HG02571 (cell line): ENCODE data around the gene PPP1R14C.
"Not testable (repeated sequence)": the region's sequence is repeated elsewhere in the genome, so short reads cannot be mapped to it uniquely, and the experiment has no call there.

Source experiments
- ATAC-seq: cut with Tn5 transposase; IDR thresholded peaks from one replicate; pipeline ENCODE4 v1.9.1; 2021; ENCODE audit warnings: mild to moderate bottlenecking, moderate library complexity; ENCODE audit not compliant: unreplicated experiment

PPP1R14C gene

DNA sequence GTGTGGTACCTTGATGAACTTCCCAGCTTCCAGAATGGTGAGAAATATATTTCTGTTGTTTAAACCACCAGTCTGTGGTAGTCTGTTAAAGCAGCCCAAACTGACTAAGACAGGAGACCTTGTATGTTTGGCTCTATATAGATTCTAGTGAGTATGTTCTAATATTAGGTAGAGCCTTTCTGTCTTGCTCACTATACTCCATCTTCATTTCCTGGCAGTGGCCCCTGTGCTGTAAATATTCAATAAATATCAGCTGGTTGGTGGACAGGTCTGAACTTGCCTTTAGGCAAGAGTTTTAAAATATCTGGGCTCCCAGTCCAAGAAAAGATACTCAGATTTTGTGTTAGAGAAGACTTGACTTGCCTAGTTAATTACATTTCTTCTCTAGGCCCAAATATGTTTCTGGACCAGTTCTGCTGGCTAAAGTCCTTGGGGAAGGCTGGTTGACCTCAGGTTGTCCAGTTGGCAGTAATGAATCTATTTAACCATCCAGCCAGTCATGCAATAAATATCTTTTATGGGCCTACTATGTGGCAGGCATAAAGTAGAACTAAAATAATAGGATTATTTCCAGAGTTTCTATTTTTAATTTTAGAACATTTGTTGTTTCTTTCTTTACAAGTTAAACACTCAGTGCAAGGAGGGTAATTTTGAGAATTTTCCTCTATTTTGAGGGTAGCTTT is 22.3 kb downstream of the PPP1R14C start:
- ATAC-seq: no peak

DNA sequence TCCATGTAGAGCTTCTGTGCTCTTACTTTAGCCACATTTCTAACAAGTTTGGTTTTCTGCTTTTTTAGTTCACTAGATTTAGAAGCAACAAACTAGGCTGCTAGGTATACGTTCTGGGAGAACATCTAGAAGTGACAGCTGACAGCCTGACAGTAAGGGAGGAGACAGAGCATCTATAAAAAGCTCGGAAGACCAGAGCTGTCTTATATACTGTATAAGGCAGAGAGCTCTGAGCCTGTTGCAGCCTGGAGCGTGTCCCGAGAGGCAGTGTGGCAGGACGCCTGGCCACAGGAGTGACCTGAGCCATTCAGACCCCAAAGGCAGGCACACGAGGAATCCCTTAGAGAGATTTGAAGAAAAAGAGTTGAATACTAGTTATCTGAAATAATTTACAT is 24.6 kb downstream of the PPP1R14C start:
- no peak for ATAC-seq

GRCh38 chr6:150169181-150169580 is 26.3 kb downstream of the PPP1R14C start:
- no peak for ATAC-seq

DNA sequence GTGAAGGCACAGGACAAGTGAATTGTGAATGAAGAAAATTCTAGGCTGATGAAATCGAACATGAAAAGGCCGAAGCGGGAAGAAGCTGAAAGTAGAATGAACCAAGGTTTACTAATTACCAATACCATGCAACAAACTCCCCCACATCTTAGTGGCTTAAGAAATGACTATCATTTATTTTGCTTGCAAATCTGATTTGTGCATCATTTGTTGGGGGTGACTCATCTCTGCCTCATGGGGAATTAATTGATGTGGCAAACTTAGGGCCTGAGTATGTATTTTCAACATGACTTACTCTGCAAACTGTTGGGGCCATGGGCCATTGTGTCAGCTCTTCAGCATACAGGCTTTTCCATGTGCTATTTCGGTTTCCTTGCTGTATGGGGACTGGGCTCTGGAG is 26.8 kb downstream of the PPP1R14C start:
- ATAC-seq: no peak

- no peak for ATAC-seq
Observed at GRCh38 chr6:150172929-150173328, 30.1 kb downstream of the PPP1R14C start.

DNA sequence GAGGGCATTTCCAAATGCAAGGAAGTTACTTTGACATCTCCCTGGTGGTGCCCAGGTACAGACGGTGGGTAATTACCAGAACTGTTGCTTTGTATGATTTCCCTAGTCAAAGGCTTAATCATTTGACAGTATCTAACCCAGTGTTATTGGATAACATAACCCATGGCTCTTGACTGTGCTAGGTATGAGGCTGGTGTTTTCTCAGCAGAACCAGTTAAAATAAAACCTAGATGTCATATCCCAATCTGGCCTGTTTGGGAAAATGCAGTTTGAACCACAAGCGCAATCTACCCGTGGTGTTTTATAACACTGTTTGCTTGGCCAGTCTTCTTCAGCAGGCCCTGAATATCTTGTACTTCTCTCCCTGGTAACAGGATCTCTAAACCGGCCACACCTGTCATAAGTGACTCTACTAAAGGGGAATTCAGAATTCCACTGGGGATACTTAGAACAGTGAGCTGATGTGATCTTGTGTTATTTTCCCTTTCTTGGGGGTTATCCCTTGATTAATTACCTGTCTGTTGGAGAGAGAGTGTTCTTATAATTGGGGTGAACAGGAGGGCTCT is 32.8 kb downstream of the PPP1R14C start:
- no peak for ATAC-seq

DNA sequence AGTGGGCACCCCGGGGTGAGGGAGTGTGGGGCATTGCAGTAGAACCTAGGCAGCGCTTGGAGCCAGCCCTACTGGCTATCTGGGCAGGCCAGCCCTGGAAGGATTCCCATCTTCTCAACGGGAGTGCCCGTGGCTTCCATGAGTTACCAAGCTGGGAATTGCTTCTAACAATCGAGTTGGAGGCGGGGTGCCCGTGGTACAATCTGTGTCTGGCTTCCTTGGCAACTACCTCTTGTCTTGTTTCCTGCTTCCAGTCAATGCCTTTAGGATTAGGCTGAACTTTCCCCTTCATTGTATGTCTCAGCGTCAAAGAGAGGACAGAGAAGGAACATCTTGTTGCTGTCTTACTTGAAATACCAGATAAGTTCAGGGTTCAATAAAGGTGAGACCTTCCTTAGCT is 33.3 kb downstream of the PPP1R14C start:
- no peak for ATAC-seq

DNA sequence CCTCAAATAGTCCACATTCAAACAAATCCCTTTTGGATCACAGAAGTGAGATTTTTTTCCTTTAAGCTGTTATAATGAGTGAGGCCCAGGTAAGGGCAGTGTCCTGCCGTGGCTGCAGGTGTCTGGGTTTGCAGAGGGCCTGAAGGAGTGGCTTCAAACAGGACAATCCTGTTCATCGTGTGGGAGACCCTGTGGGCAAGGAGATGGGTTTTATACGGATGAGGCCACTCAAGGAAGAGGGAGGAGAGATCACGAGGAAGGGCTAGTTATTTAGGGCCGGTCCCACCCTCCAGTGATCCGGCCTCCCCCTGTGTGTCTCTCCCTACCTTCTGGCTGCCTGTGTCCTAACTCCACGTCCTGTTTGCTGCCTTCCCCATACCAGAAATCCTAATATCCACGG is 33.8 kb downstream of the PPP1R14C start:
- no peak for ATAC-seq

GRCh38 chr6:150177259-150177951 is 34.6 kb downstream of the PPP1R14C start:
- ATAC-seq: no peak

DNA sequence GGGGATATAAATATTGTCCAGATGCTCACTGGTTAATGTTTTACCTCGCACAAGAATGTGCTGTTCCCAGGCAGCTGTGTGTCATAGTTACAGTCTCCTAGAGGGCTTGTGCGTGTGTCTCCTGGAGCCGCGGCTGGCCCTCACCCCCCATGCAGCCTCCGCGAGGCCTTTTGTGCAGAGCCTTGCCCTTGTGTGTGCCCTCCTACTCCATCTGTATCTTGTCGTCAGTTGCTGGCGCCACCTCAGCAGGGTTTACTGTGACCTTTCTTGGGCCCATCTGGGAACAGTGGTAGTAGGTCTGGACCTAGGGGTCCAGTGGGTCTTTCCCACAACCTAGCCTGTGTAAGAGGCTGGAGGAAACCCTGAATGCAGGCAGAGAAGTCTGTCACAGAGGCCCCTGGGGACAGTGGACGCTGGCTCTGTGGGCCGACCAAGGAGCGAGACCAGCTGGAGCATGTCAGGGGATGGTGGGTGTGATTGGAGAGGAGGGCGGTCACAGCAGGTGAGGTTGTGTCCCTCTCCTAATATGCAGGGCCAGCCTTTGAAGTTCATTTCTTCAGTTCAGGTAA is 35.2 kb downstream of the PPP1R14C start:
- ATAC-seq: no peak

DNA sequence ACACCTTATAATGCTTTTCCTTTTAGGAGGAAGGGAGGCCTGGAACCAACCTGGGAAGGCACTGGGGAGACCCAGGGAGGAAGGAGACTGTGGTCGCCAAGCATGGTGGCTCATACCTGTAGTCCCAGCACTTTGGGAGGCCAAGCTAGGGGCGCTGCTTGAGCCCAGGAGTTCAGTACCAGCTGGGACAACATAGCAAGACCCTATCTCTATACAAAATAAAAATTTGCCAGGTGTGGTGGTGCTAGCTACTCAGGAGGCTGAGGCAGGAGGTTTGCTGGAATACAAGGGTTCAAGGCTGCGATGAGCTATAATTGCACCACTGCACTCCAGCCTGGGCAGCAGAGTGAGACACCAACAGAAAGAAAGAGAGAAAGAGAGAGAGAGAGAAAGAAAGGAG is 36.2 kb downstream of the PPP1R14C start:
- no peak for ATAC-seq

DNA sequence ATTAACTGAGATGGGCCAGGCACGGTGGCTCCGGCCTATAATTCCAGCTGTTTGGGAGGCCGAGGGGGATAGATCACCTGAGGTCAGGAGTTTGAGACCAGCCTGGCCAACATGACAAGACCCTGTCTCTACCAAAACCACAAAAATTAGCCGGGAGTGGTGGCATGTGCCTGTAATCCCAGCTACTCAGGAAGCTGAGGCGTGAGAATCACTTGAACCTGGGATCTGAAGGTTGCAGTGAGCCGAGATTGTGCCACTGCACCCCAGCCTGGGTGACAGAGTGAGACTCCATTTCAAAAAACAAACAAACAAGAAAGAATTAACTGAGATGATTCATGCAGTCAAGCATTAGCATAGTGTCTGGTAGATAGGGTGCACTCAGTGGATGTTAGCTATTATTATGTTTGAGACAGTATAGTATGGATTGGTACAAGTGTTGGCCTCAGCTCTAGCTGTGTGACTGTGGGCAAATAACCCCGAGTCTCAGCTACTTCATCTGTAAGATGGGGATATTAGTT is 37.1 kb downstream of the PPP1R14C start:
- ATAC-seq: not testable (repeated sequence)

DNA sequence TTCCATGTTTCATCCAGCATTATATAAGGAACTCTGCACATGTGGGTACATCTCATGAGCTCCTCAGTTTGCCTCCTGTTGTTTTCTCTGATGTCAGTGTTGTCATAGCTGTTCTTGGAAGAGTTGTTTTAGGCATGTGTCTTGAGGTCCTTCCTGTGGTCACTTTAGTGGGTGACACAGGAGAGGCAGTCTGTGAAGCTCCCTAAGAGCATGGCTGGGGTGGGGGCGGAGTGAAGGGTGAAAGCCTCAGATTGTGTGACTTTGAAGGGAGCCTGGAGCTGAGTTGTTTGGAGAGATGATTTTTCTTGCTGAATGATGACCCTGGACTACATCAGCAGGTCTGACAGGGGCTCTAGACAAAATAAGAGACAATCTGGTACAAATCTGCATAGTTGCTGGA is 37.7 kb downstream of the PPP1R14C start:
- ATAC-seq: no peak

- ATAC-seq: no peak
Observed at GRCh38 chr6:150182460-150183078, 39.7 kb downstream of the PPP1R14C start.

GRCh38 chr6:150183105-150183504 is 40.3 kb downstream of the PPP1R14C start:
- ATAC-seq: no peak

GRCh38 chr6:150183966-150184365 is 41.1 kb downstream of the PPP1R14C start:
- no peak for ATAC-seq

DNA sequence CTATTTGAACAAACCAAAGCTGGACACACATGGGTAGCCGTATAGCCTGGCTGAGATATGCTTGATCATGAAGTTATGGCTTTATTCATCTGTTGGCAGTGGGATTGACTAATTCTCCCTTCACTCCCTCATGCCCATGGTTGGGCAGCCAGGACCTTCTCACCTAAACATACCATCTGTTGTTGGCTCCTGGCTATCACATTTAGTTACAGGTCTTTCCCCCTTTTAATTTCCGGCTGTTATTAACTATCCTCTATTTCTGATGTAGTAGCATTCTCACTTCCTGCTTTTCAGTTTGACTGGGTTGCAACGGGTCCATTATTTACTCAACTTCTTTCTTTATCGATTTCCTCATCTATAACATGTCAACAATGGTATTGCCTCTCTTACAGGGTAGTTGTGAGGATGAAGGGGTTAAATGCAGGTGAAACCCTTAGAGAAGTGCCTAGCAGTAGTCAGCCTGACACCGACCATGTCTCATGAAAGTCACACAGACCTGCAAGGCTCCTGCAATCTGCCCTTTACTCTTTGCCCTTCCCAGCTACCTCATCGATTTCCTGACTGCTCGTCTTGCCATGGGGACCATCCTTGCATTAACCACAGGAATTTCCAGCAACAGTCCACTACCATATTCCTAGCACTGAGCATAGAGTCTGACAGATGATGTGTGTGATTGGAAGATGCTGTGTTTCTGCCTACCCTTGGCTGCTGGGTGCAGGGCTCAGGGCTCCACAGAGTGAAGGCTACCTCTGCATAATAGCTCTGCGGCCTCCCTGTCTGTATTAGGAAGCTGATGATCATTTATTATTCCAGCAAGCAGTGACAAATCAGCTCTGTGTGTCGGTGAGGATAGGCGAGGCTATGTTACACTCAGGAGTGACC is 42.2 kb downstream of the PPP1R14C start:
- ATAC-seq: no peak

- no peak for ATAC-seq
Observed at GRCh38 chr6:150185732-150186117, 42.9 kb downstream of the PPP1R14C start.

DNA sequence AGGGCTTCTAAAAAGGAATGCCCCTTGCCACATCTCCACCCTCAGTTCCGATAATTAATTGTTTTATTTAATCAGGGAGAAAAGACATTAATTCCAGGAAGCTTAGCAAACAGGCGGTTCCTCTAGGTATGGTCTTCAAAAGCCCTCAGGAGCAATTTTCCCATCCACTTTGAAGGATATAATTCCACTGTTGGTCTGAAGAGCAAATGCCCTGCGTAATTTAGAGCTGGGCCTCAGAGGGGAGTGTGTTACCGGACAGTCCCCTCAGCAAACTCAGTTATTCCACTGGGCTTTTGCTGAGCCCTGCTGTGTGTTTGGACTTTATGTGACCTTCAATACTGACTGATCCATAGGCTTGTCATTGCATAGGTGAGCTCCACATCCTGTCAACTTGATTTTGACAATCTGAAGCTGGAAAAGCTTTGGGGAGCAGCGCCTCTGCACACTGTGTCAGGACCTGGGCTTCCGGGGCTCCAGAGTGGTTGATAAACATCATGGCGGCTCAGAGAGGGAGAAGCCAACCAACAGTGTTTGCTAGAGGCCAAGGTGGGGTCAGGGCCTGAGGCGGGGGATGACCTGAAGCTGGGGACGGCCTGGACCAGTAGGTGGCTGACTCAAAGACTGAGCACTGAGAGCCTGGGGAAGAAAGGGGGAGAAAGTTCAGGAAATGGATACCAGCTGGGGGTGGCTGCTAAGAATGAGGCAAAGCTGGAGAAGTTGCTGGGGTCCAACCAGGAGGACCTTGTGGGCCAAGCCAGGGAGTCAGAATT is 43.5 kb downstream of the PPP1R14C start:
- no peak for ATAC-seq

- not testable (repeated sequence) for ATAC-seq
Observed at GRCh38 chr6:150187433-150187832, 44.6 kb downstream of the PPP1R14C start.
